Aorta (tissue), 5 donors: ENCODE measurements around the gene PTHLH. TPM values are rescaled to one million over a fixed set of nuclear protein-coding genes. Genes with fewer than 3 reads are reported as not detected.

ENCODE experiments used
- ATAC-seq: fragments of 200-7000 bp; cut with Tn5 transposase; one replicate; pipeline ENCODE4 v1.9.1; 2022; ENCODE audit warnings: moderate library complexity; ENCODE audit not compliant: low FRiP score
- DNase-seq, 2 donors: peaks; one replicate each; pipeline ENCODE4 v3.0.0-alpha.2; 2020
- H3K27ac ChIP-seq, 2 donors: one replicate each; pipeline ENCODE4 v1.5.1; 2013; ENCODE audit warnings: low read length in 2 of 2, mild to moderate bottlenecking in 2 of 2, moderate library complexity in 2 of 2, control low read depth in 1 of 2, inconsistent platforms in 1 of 2, low read depth in 1 of 2
- H3K27me3 ChIP-seq, 2 donors: one replicate each; pipeline ENCODE4 v1.6.1; 2013; ENCODE audit warnings: control low read depth in 1 of 2, low read length in 1 of 2, mild to moderate bottlenecking in 1 of 2, moderate library complexity in 1 of 2; ENCODE audit not compliant: insufficient read depth in 2 of 2, control insufficient read depth in 1 of 2
- H3K36me3 ChIP-seq, 2 donors: one replicate each; pipeline ENCODE4 v1.6.1; 2013; ENCODE audit warnings: control low read depth in 1 of 2, low read length in 1 of 2, mild to moderate bottlenecking in 1 of 2; ENCODE audit not compliant: insufficient read depth in 2 of 2, control insufficient read depth in 1 of 2
- H3K4me1 ChIP-seq, 2 donors: one replicate each; pipeline ENCODE4 v1.6.1; 2013; ENCODE audit warnings: low read length in 2 of 2, control low read depth in 1 of 2, mild to moderate bottlenecking in 1 of 2, moderate library complexity in 1 of 2; ENCODE audit not compliant: insufficient read depth in 2 of 2, control insufficient read depth in 1 of 2
- H3K4me3 ChIP-seq, 2 donors: one replicate each; pipeline ENCODE4 v1.5.1; 2013; ENCODE audit warnings: low read length in 2 of 2, control low read depth in 1 of 2, mild to moderate bottlenecking in 1 of 2
- H3K9me3 ChIP-seq: one replicate; pipeline ENCODE4 v1.6.1; 2013; ENCODE audit warnings: mild to moderate bottlenecking, low read length; ENCODE audit not compliant: control insufficient read depth
- WGBS, 2 donors: extraction: QIAGEN DNeasy Blood & Tissue Kit; methylation state at CpG; one replicate each; pipeline ENCODE4 v1.1.7; 2013; 5-methylcytosine and 5-hydroxymethylcytosine counted together
- intact Hi-C, 2 donors: fragments of 100-400 bp; cut with DNase I; formaldehyde crosslinking; loops; one replicate each; pipeline versions ENCODE4 v1.14.2 to v1.15.0; 2022
- polyA plus RNA-seq, 2 donors: library from polyadenylated mRNA; stranded (reverse); fragments of 200-250 nt; gene quantifications; one replicate each; pipeline ENCODE4 v1.2.3, GENCODE V29; 2013
- total RNA-seq, 2 donors: library from RNA; stranded (reverse); fragmentation: NEBNext Ultra II Directional; extraction: Animal tissue kit (Norgen Biotek cat#: 25700); gene quantifications; one replicate each; pipeline ENCODE4 v1.2.1, GENCODE V29; 2021
- donor health status: healthy with polysubstance abuse.
- donor health status: Bipolar disorder and iron deficiency.
- donor health status: DM: no; HTN: no; CAD: no.
- donor health status: DM: no; HTN: no; CAD: no.
- donor health status: DM: yes; HTN: yes; CAD: no.

The PTHLH gene
- total and polyA plus RNA-seq, 4 donors: 2.3 to 7.1 (median 4.5) TPM

DNA sequence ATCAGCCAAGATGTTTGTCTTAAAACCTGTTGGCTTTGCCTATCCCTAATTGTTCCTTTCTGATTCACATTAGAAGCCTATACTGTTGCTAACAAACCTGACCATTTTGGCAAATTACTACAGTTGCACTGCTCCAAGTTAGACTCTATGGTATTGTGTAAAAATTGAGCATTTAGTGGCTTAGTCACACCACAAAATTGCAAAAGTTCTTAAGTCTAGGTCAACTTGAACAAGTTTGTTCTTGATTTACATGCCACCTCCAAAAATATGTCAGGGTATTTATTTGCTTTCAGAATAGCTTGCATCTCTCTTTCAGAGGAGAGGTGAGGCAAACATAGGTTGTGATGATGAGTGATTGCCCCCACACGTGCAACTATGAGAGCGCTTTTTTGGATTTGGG lies 27.0 kb upstream of the PTHLH start:
- no peaks in the 10 kb centered on the region for H3K4me1 ChIP-seq
- no peak for DNase-seq
- intact Hi-C loops: no loop called here
- H3K4me3 ChIP-seq: no peak overlapping the region
- ATAC-seq: no peak
- no peaks in the 10 kb centered on the region for H3K9me3 ChIP-seq
- H3K27ac ChIP-seq: no peak overlapping the region
- no peaks in the 10 kb centered on the region for H3K27me3 ChIP-seq
- H3K36me3 ChIP-seq: no peaks in the 10 kb centered on the region
- WGBS, 2 donors: 73 to 86% methylated on average over 2 of the region's 2 CpGs

DNA sequence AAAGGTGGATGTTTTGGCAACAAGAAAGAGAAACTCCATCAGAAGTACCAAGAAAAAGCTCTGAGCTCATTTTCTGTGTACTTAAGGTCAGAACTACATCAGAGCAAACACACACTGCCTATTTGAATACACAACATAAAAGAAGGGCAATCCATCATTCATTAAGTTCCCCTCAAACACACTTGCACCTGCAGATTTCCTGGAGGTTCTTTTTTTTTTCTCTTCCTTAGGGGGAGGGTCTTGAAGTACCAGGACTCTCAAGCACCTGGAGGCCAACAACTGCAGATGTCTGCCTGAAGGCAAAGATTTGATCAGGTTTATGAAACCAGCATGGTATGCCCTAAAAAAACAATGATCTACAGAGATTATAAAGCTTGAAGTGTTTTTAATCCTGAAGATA lies 26.1 kb upstream of the PTHLH start:
- H3K27me3 ChIP-seq: no peaks in the 10 kb centered on the region
- H3K4me1 ChIP-seq: no peaks in the 10 kb centered on the region
- no peaks in the 10 kb centered on the region for H3K36me3 ChIP-seq
- DNase-seq: no peak
- no peak overlapping the region for H3K4me3 ChIP-seq
- intact Hi-C loops: no loop called here
- ATAC-seq: no peak
- H3K27ac ChIP-seq: no peak overlapping the region
- H3K9me3 ChIP-seq: no peaks in the 10 kb centered on the region

DNA sequence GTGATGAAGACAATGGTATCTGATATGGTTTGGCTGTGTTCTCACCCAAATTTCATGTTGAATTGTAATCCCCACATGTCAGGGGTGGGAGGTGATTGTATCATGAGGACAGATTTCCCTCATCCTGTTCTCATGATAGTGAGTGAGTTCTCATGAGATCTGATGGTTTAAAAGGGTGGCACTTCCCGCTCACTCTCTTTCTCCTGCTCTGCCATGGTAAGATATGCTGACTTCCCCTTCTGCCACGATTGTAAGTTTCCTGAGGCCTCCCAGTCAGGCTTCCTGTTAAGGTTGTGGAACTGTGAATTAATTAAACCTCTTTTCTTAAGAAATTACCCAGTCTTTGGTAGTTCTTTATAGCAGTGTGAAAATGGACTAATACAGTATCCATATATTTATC lies 25.6 kb upstream of the PTHLH start:
- Histone ChIP-seq H3K4me3 (no peak overlapping the region), H3K36me3 (no peaks in the 10 kb centered on the region), H3K4me1 (no peaks in the 10 kb centered on the region), H3K27me3 (no peaks in the 10 kb centered on the region), H3K27ac (no peak overlapping the region), H3K9me3 (no peaks in the 10 kb centered on the region)
- intact Hi-C loops: no loop called here
- no peak for ATAC-seq
- 61 to 87% methylated on average over 2 of the region's 2 CpGs for WGBS, 2 donors
- DNase-seq: no peak

DNA sequence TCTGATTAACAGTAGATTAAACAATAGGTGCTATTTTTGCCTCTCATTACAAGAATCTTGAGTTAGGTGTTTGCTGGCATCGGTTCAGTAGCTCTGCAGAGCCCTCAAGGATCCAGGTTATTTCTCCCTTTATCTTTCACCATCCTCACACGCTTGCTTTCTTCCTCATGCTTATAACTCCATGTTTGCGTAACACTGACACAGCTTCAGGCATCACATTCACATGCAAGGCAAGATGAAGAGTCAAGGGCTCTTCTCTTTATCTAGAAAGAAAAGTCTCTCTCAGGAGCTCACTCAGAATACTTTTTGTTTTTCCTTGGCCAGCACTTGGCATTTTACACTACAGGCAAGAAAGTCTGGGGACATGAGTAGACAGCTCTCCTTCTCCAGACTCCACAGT lies 24.2 kb upstream of the PTHLH start:
- 82 to 87% methylated on average over 3 of the region's 3 CpGs for WGBS, 2 donors
- H3K4me1 ChIP-seq: no peaks in the 10 kb centered on the region
- H3K27me3 ChIP-seq: no peaks in the 10 kb centered on the region
- H3K27ac ChIP-seq: no peak overlapping the region
- H3K36me3 ChIP-seq: no peaks in the 10 kb centered on the region
- no peak for ATAC-seq
- no peak for DNase-seq
- no peaks in the 10 kb centered on the region for H3K9me3 ChIP-seq
- intact Hi-C loops: no loop called here
- H3K4me3 ChIP-seq: no peak overlapping the region

DNA sequence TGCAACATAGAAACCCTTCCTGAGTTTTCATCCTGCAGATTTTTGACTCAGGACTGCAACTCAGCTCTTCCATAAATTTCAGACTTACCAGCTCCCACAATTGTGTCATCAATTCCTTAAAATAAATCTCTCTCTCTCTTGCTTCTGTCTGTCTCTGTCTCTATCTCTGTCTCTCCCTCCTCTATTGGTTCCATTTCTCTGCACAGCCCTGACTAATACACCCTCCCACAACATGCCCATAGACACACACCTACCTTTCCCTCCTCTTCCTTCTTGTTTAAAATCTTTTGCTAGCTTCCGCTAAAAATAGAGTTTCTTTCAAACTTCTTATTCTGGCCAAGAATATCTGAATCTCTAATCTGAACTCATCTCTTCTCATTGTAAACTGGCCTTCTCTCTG lies 22.9 kb upstream of the PTHLH start:
- Histone ChIP-seq H3K4me1 (no peaks in the 10 kb centered on the region), H3K4me3 (no peak overlapping the region), H3K27ac (no peak overlapping the region), H3K36me3 (no peaks in the 10 kb centered on the region), H3K27me3 (no peaks in the 10 kb centered on the region), H3K9me3 (no peaks in the 10 kb centered on the region)
- DNase-seq (no peak), ATAC-seq (no peak)
- intact Hi-C loops: no loop called here
- WGBS, 2 donors: 91 to 96% methylated on average over 1 of the region's 1 CpG

DNA sequence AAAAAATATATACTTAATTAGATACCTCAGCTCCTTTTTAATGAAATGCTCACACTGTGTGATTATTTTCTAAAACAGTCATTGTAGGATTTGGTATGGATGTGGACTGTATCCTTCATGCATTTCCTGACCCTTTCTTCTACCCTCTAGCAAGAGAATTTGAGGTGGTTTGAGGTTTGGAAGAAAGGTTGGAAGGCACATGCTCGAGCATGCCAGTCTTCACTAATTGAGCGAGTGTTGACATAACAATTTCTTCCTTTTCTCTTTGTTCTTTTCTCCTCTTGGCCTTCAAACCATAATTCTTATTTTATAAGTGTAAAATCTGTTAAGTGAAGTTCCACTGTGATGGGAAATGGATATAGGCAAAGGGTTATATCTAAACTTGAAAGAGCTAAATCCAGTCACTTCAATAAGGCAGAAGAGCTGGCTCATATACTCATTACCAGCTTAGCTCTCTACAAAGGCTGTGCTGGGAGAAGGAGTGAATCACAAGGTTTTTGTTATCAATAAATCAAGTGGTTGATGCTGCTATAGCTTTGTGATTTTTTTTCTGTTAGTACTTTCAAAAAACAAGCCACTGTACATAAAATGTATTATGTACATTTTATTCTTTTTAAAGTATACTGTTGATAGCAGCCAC lies 16.2 kb upstream of the PTHLH start:
- H3K36me3 ChIP-seq: no peaks in the 10 kb centered on the region
- 84 to 88% methylated on average over 2 of the region's 2 CpGs for WGBS, 2 donors
- intact Hi-C loops: no loop called here
- no peaks in the 10 kb centered on the region for H3K4me1 ChIP-seq
- no peaks in the 10 kb centered on the region for H3K27me3 ChIP-seq
- no peaks in the 10 kb centered on the region for H3K9me3 ChIP-seq
- ATAC-seq (no peak), DNase-seq (no peak)
- H3K4me3 ChIP-seq: no peak overlapping the region
- H3K27ac ChIP-seq: no peak overlapping the region

DNA sequence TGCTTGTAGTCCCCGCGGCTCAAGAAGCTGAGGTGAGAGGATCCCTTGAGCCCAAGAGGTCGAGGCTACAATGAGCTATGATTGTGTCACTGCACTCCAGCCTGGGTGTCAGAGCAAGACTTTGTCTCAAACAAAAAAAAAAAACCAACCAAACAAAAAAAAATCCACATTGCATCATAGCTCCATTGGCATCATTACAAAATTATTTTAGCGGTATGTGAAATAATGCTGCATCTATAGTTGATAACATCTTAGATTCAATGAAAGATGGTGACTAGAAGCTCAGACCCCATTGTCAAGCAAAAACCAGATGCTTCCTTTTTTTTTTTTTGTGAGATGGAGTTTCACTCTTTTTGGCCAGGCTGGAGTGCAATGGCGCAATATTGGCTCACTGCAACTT lies 14.8 kb upstream of the PTHLH start:
- no peak overlapping the region for H3K4me3 ChIP-seq
- no peak overlapping the region for H3K27ac ChIP-seq
- no peak for ATAC-seq
- H3K36me3 ChIP-seq: no peaks in the 10 kb centered on the region
- WGBS, 2 donors: 75 to 76% methylated on average over 5 of the region's 5 CpGs
- no peak for DNase-seq
- no peaks in the 10 kb centered on the region for H3K9me3 ChIP-seq
- H3K27me3 ChIP-seq: no peaks in the 10 kb centered on the region
- no peaks in the 10 kb centered on the region for H3K4me1 ChIP-seq
- intact Hi-C loops: no loop called here

DNA sequence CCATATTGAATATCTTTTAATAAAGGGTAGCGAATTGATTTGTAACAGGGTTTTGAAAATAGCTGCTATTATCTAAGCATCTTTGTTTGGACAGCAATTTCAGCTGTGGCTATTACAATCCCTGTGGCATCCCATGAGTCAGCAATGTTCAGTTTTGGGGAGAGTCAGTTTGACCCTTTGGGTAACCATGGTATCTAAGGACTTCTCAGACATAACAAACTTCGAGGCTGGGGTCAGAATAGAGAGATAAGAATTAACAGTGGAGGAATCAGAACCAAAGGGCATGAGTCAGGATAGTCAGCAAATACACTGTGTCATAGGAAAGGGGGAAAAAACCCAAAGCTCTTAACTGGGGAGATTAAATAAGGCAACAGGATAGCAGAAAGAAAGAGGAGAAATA lies 11.7 kb upstream of the PTHLH start:
- ATAC-seq: no peak

DNA sequence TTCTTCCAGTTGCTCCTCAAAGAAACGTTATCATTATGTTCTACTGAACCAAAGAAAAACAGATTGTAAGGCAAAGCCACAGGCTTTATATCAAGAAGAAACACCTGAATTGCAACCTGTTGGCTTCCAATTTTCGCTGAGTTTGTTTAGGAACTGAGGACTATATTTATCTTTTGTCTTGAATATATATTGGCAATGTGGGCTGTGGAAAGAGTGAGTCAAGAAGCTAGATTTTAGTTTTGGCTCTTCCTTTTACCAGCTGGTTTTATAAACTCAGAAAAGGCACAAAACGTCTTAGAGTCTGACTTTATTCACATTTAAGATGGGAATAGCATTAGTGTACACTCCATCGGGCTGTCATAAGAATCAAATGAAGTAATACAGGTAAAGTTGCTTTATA lies 10.4 kb upstream of the PTHLH start:
- WGBS, 2 donors: 6 to 10% methylated on average over 4 of the region's 4 CpGs
- Histone ChIP-seq H3K36me3 (no peaks in the 10 kb centered on the region), H3K27ac (no peak overlapping the region), H3K9me3 (no peaks in the 10 kb centered on the region), H3K27me3 (no peaks in the 10 kb centered on the region), H3K4me3 (no peak overlapping the region), H3K4me1 (no peaks in the 10 kb centered on the region)
- intact Hi-C loops: no loop called here
- ATAC-seq: no peak
- no peak for DNase-seq

More for the DNA sequence above, 11.7 kb upstream of the PTHLH start:
- no peak overlapping the region for H3K4me3 ChIP-seq
- WGBS, 2 donors: 56 to 58% methylated on average over 2 of the region's 2 CpGs
- no peaks in the 10 kb centered on the region for H3K27me3 ChIP-seq
- H3K4me1 ChIP-seq: no peaks in the 10 kb centered on the region
- no peak for DNase-seq
- H3K9me3 ChIP-seq: no peaks in the 10 kb centered on the region
- intact Hi-C loops: no loop called here
- H3K36me3 ChIP-seq: no peaks in the 10 kb centered on the region
- H3K27ac ChIP-seq: no peak overlapping the region
